GM12878 (cell line): ENCODE measurements around the gene PRRX2. TPM values are rescaled to one million over a fixed set of nuclear protein-coding genes. Genes with fewer than 3 reads are reported as not detected.

Experiments used
- ATAC-seq: fragments of 200-7000 bp; cut with Tn5 transposase; 3 replicates; pipeline ENCODE4 v1.9.1; 2020; ENCODE audit warnings: mild to moderate bottlenecking, moderate library complexity
- BruUV-seq: library from RNA; stranded (reverse); fragments of 400-500 nt; replicated peaks from 2 replicates; lab custom pipeline; 2021; lab: Mats Ljungman, UMichigan
- CTCF ChIA-PET: fragments of 300-600 bp; sonication (Branson Sonifier 250); formaldehyde crosslinking; extraction: SDS; loops from one replicate; lab custom pipeline; 2021; ENCODE audit warnings: inconsistent platforms; lab: Yijun Ruan, JAX
- POLR2A ChIA-PET: fragments of 350-600 bp; formaldehyde crosslinking; extraction: SDS; loops from one replicate; lab custom pipeline; 2021; ENCODE audit warnings: inconsistent platforms; lab: Charles Lee
- RAD21 ChIA-PET: fragments of 300-600 bp; sonication (Branson Sonifier 250); formaldehyde crosslinking; loops from one replicate; lab custom pipeline; 2023; ENCODE audit warnings: antibody characterized with exemption; ENCODE audit not compliant: unreplicated experiment; lab: Charles Lee
- SMC1A ChIA-PET: fragments of 300-600 bp; sonication (Branson Sonifier 250); formaldehyde crosslinking; loops from one replicate; lab custom pipeline; 2023; ENCODE audit not compliant: unreplicated experiment, uncharacterized antibody; lab: Charles Lee
- DNase-seq: peaks from one replicate; pipeline ENCODE4 v3.0.0-alpha.2; 2011; ENCODE audit warnings: low read depth, low spot score
- FAIRE-seq: peaks from 3 replicates; lab custom pipeline; 2011; peaks lifted over from hg19 to GRCh38; lab: Jason Lieb, UNC
- H2AFZ ChIP-seq: 2 replicates; pipeline ENCODE4 v1.6.0; 2011; ENCODE audit warnings: low read depth, low read length, control low read depth; ENCODE audit not compliant: control insufficient read depth
- H3K27ac ChIP-seq: 2 replicates; pipeline ENCODE4 v1.5.1; 2011; ENCODE audit warnings: control low read depth; ENCODE audit not compliant: control insufficient read depth, insufficient read depth
- H3K27me3 ChIP-seq, 2 experiments: replicated peaks in 1 of 2; 2 replicates each; pipeline versions ENCODE4 v1.6.0 to v1.6.1; 2011; ENCODE audit warnings: low read length in 1 of 2; ENCODE audit not compliant: control insufficient read depth in 2 of 2, insufficient read depth in 2 of 2
- H3K36me3 ChIP-seq, 2 experiments: 2 replicates each; pipeline ENCODE4 v1.5.1; 2011; ENCODE audit warnings: low read length in 1 of 2; ENCODE audit not compliant: control insufficient read depth in 2 of 2, insufficient read depth in 2 of 2
- H3K4me1 ChIP-seq: 2 replicates; pipeline ENCODE4 v1.6.1; 2011; ENCODE audit warnings: mild to moderate bottlenecking, low read length, moderate library complexity, mixed read lengths; ENCODE audit not compliant: control insufficient read depth, insufficient read depth
- H3K4me2 ChIP-seq: 2 replicates; pipeline ENCODE4 v1.6.0; 2011; ENCODE audit warnings: control low read depth; ENCODE audit not compliant: control insufficient read depth, insufficient read depth
- H3K4me3 ChIP-seq: fragments of 200-600 bp; sonication (generic); 2 replicates; pipeline ENCODE4 v1.5.1; 2016
- H3K79me2 ChIP-seq: 2 replicates; pipeline ENCODE4 v1.6.0; 2011; ENCODE audit warnings: low read length; ENCODE audit not compliant: control insufficient read depth, insufficient read depth
- H3K9ac ChIP-seq: 2 replicates; pipeline ENCODE4 v1.8.0; 2011; ENCODE audit warnings: low read length, control low read depth, mixed read lengths; ENCODE audit not compliant: control insufficient read depth, insufficient read depth
- H3K9me3 ChIP-seq: replicated peaks from 3 replicates; pipeline ENCODE4 v1.5.1; 2011; ENCODE audit warnings: mild to moderate bottlenecking, low read length; ENCODE audit not compliant: control insufficient read depth, insufficient read depth
- H4K20me1 ChIP-seq: 2 replicates; pipeline ENCODE4 v1.6.0; 2011; ENCODE audit not compliant: control insufficient read depth, insufficient read depth
- BACH1 ChIP-seq: fragments of 450-650 bp; IDR thresholded peaks from 2 replicates; pipeline ENCODE4 v1.6.1; 2017; ENCODE audit warnings: mild to moderate bottlenecking, borderline replicate concordance
- ETV6 ChIP-seq, 2 experiments: fragments of 450-650 bp in 1 of 2; IDR thresholded peaks in 1 of 2; conservative IDR thresholded peaks in 1 of 2; 2 replicates each; pipeline ENCODE4 v1.6.1; 2014; ENCODE audit warnings: antibody characterized with exemption in 1 of 2, borderline replicate concordance in 1 of 2, low read depth in 1 of 2, mild to moderate bottlenecking in 1 of 2, moderate library complexity in 1 of 2
- HDAC6 ChIP-seq: fragments of 200-600 bp; sonication (generic); IDR thresholded peaks from one replicate; pipeline ENCODE4 v1.8.0; 2017; ENCODE audit warnings: antibody characterized with exemption; ENCODE audit not compliant: unreplicated experiment
- JUNB ChIP-seq: IDR thresholded peaks from 2 replicates; pipeline ENCODE4 v1.6.1; 2016; ENCODE audit warnings: antibody characterized with exemption, mild to moderate bottlenecking
- KDM1A ChIP-seq: fragments of 200-600 bp; sonication (generic); IDR thresholded peaks from 2 replicates; pipeline ENCODE4 v1.6.1; 2016; ENCODE audit warnings: borderline replicate concordance
- KLF5 ChIP-seq: fragments of 450-650 bp; IDR thresholded peaks from 2 replicates; pipeline ENCODE4 v1.6.1; 2014; ENCODE audit warnings: mild to moderate bottlenecking; ENCODE audit not compliant: partially characterized antibody
- NR2C2 ChIP-seq: IDR thresholded peaks from 2 replicates; pipeline ENCODE4 v1.6.1; 2011; ENCODE audit warnings: borderline replicate concordance, low read depth; ENCODE audit not compliant: control insufficient read depth, insufficient read length
- PML ChIP-seq: IDR thresholded peaks from 2 replicates; pipeline ENCODE4 v1.6.1; 2012; ENCODE audit warnings: low read length, inconsistent platforms
- RB1 ChIP-seq: fragments of 450-650 bp; formaldehyde crosslinking; IDR thresholded peaks from 2 replicates; pipeline ENCODE4 v1.6.1; 2017; ENCODE audit warnings: mild to moderate bottlenecking, borderline replicate concordance
- TAF1 ChIP-seq: IDR thresholded peaks from 2 replicates; pipeline ENCODE4 v1.6.1; 2011; ENCODE audit warnings: mild to moderate bottlenecking, low read depth, low read length, borderline replicate concordance
- WGBS: methylation state at CpG from one replicate; pipeline ENCODE4 v1.1.6; 2016; ENCODE audit warnings: low lambda C conversion rate; ENCODE audit not compliant: insufficient replicate concordance, insufficient coverage; ENCODE audit errors: missing lambda C conversion rate; 5-methylcytosine and 5-hydroxymethylcytosine counted together
- in situ Hi-C: fragments of 300-500 bp; cut with MboI; formaldehyde crosslinking; loops from 9 replicates; pipeline ENCODE4 v1.14.3; 2018; ENCODE audit warnings: mixed read lengths
- intact Hi-C: fragments of 100-400 bp; cut with micrococcal nuclease; formaldehyde crosslinking; loops from one replicate; pipeline ENCODE4 v1.14.2; 2022; ENCODE audit not compliant: unreplicated experiment
- polyA plus RNA-seq, 11 experiments: library from polyadenylated mRNA; depleted of rRNA in 4 of 11; unstranded in 6 of 11; stranded (reverse) in 5 of 11; fragments of >200 nt; fragmentation: Nextera tagmentation in 4 of 11; fragmentation: Illumina TruSeq in 1 of 11; extraction: Ambion mirVana in 4 of 11; extraction: Trizol in 1 of 11; gene quantifications; 1 replicate in 1 of 11; 2 replicates in 10 of 11; pipeline versions ENCODE4 v1.2.1 to v1.2.3, GENCODE V29; 2011 to 2016; ENCODE audit warnings: inconsistent platforms in 2 of 11, missing spikeins in 2 of 11, low read depth in 1 of 11
- total RNA-seq, 4 experiments: library from RNA; depleted of rRNA in 3 of 4; stranded (reverse); fragments of >200 nt in 3 of 4; fragmentation: Illumina TruSeq in 1 of 4; extraction: Trizol in 1 of 4; gene quantifications; 2 replicates each; pipeline versions ENCODE4 v1.2.1 to v1.2.3, GENCODE V29; 2013 to 2021
- TF ChIP-seq, protein P1 (sequence below): fragments of 450-650 bp; IDR thresholded peaks from 2 replicates; pipeline ENCODE4 v1.6.1; 2017; ENCODE audit warnings: mild to moderate bottlenecking, low read depth, inconsistent platforms; ENCODE audit not compliant: poor library complexity, severe bottlenecking
- TF ChIP-seq, protein P2 (sequence below): fragments of 150-350 bp; IDR thresholded peaks from 2 replicates; pipeline ENCODE4 v1.6.1; 2014; ENCODE audit warnings: mild to moderate bottlenecking, low read depth, low read length

Gene PRRX2
- total and polyA plus RNA-seq, 10 of the 15 experiments (the other 5 are each of a cell fraction or from before 2014, with no cell fraction given) = not detected

DNA sequence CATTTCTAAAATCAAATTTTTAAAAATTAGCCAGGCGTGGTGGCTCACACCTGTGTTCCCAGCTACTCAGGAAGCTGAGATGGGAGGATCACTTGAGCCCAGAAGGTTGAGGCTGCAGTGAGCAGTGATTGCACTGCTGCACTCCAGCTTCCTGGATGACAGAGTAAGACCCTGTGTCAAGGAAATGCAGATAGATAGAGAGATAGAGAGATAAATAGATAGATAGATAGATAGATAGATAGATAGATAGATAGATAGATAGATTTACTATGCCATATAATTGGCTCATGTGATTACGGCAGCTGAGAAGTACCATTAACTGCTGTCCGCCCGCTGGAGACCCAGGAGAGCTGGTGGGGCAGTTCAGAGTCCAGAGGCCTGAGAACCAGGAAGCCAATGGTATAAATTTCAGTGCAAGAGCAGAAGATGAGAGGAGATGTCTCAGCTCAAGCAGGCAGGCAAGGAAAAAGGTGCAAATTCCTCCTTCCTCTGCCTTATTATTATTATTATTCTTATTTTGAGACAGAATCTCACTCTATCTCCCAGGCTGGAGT is 100.4 kb downstream of the PRRX2 start:
- H4K20me1 ChIP-seq = no peaks in the 10 kb centered on the region
- ChIA-PET CTCF (interaction anchor here (0.7 kb wide), 1 partner anchor 846 kb away, joined by 3 read pairs; no protein-coding TSS in a partner anchor), POLR2A (no interaction called here), RAD21 (interaction anchor here (0.9 kb wide), 1 partner anchor 18 kb away, joined by 3 read pairs; no protein-coding TSS in a partner anchor), SMC1A (interaction anchor here (0.6 kb wide), 2 partner anchors 18 to 35 kb away, joined by 3 read pairs; no protein-coding TSS in a partner anchor)
- no peak overlapping the region for H3K4me3 ChIP-seq
- H3K4me1 ChIP-seq = no peaks in the 10 kb centered on the region
- TF ChIP-seq PML = no peak
- no peak for TF ChIP-seq HDAC6
- no peak for TF ChIP-seq BACH1
- no peak for DNase-seq
- no peaks in the 10 kb centered on the region for H3K79me2 ChIP-seq
- no peak overlapping the region for H3K4me2 ChIP-seq
- WGBS = 82% methylated on average over 4 of the region's 4 CpGs
- no TSS peak for BruUV-seq
- peaks cover 0 to 1% of the 10 kb centered on the region in 2 experiments; a peak in 1 of 4 replicates for H3K27me3 ChIP-seq
- H3K9ac ChIP-seq = no peak overlapping the region
- no peak overlapping the region for H3K27ac ChIP-seq
- H3K9me3 ChIP-seq = no peaks in the 10 kb centered on the region
- H2AFZ ChIP-seq = no peak overlapping the region
- no peaks in the 10 kb centered on the region for H3K36me3 ChIP-seq
- in situ Hi-C loops (no loop called here), intact Hi-C loops (no loop called here)
- no peak for ATAC-seq
- no peak for FAIRE-seq

DNA sequence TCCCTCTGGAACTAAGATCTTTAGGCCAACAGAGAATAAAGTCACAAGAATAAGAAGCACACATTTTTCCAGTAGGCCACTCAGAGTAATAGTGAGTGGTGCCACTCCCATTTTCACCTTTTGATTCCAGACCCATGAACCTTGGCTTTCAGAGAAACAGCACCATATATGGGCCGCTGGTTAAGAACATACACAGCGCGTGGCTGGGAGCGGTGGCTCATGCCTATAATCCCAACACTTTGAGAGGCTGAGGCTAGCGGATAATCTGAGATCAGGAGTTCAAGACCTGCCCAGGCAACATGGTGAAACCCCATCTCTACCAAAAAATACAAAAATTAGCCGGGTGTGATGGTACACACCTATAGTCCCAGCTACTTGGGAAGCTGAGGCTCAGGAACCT is 103.0 kb downstream of the PRRX2 start:
- Histone ChIP-seq H3K79me2 (no peaks in the 10 kb centered on the region), H3K9ac (no peak overlapping the region), H3K4me3 (no peak overlapping the region), H3K27me3 (peaks cover 0 to 1% of the 10 kb centered on the region in 2 experiments; a peak in 1 of 4 replicates), H3K9me3 (no peaks in the 10 kb centered on the region), H3K36me3 (no peaks in the 10 kb centered on the region), H4K20me1 (no peaks in the 10 kb centered on the region), H3K4me2 (no peak overlapping the region), H2AFZ (no peak overlapping the region), H3K4me1 (no peaks in the 10 kb centered on the region), H3K27ac (no peak overlapping the region)
- CTCF ChIA-PET = interaction anchor here (1.4 kb wide), 1 partner anchor 42 kb away, joined by 3 read pairs; no protein-coding TSS in a partner anchor
- intact Hi-C loops = no loop called here
- POLR2A ChIA-PET = no interaction called here
- BruUV-seq = no TSS peak
- RAD21 ChIA-PET = no interaction called here
- in situ Hi-C loops = no loop called here
- SMC1A ChIA-PET = no interaction called here
- WGBS = 59% methylated on average over 6 of the region's 6 CpGs
- no peak for ATAC-seq
- no peak for DNase-seq
- no peak for FAIRE-seq
- TF ChIP-seq TAF1 (no peak), NR2C2 (no peak), JUNB (no peak), RB1 (no peak), ETV6 (conservative IDR thresholded peaks at IDR 0.05 in 1 of 2, IDR thresholded peaks at IDR 0.05 in 1 of 2; ENCODE audit: borderline replicate concordance in 1 of 2, low read depth in 1 of 2) (no peak), KDM1A (no peak), KLF5 (no peak)
- TF ChIP-seq, protein P1, sequence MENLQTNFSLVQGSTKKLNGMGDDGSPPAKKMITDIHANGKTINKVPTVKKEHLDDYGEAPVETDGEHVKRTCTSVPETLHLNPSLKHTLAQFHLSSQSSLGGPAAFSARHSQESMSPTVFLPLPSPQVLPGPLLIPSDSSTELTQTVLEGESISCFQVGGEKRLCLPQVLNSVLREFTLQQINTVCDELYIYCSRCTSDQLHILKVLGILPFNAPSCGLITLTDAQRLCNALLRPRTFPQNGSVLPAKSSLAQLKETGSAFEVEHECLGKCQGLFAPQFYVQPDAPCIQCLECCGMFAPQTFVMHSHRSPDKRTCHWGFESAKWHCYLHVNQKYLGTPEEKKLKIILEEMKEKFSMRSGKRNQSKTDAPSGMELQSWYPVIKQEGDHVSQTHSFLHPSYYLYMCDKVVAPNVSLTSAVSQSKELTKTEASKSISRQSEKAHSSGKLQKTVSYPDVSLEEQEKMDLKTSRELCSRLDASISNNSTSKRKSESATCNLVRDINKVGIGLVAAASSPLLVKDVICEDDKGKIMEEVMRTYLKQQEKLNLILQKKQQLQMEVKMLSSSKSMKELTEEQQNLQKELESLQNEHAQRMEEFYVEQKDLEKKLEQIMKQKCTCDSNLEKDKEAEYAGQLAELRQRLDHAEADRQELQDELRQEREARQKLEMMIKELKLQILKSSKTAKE = no peak
- TF ChIP-seq, protein P2, sequence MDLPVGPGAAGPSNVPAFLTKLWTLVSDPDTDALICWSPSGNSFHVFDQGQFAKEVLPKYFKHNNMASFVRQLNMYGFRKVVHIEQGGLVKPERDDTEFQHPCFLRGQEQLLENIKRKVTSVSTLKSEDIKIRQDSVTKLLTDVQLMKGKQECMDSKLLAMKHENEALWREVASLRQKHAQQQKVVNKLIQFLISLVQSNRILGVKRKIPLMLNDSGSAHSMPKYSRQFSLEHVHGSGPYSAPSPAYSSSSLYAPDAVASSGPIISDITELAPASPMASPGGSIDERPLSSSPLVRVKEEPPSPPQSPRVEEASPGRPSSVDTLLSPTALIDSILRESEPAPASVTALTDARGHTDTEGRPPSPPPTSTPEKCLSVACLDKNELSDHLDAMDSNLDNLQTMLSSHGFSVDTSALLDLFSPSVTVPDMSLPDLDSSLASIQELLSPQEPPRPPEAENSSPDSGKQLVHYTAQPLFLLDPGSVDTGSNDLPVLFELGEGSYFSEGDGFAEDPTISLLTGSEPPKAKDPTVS = no peak
